ENCODE results near the gene TRMT2B. TPM values are rescaled to one million over a fixed set of nuclear protein-coding genes. Genes with fewer than 3 reads are reported as not detected.

The TRMT2B gene
- total and polyA plus RNA-seq, 10 of the 15 experiments (the other 5 are each of a cell fraction or from before 2014, with no cell fraction given), result 2.5 to 14.2 (median 11.5) TPM

- TF ChIP-seq STAT1 (conservative IDR thresholded peaks at IDR 0.05) (no peak), SREBF2 (IDR thresholded peaks at IDR 0.05; ENCODE audit: low read length) (no peak), E4F1 (IDR thresholded peaks at IDR 0.05; ENCODE audit: borderline replicate concordance, partially characterized antibody) (peak; percentile 60), MTA2 (IDR thresholded peaks at IDR 0.05; ENCODE audit: low read depth) (no peak), SUZ12 (IDR thresholded peaks at IDR 0.05; ENCODE audit: unreplicated experiment) (no peak), RAD51 (IDR thresholded peaks at IDR 0.05) (no peak), NRF1 (conservative IDR thresholded peaks at IDR 0.05; ENCODE audit: low read depth, low read length) (0 out of 2 replicates have a peak, but pooled peaks have one; percentile 18), ZBTB4 (CRISPR knock-in tag; IDR thresholded peaks at IDR 0.05) (no peak), PML (IDR thresholded peaks at IDR 0.05; ENCODE audit: low read length) (peak; percentile 83; the same call in 1 of the 2 replicates), MEF2B (IDR thresholded peaks at IDR 0.05; ENCODE audit: partially characterized antibody, poor library complexity, severe bottlenecking) (no peak), USF2 (IDR thresholded peaks at IDR 0.05; ENCODE audit: borderline replicate concordance, low read depth, low read length) (no peak), ASH2L (IDR thresholded peaks at IDR 0.05; ENCODE audit: borderline replicate concordance, low read depth) (no peak), CREB1 (IDR thresholded peaks at IDR 0.05; ENCODE audit: low read depth) (no peak), MEF2A (IDR thresholded peaks at IDR 0.05; ENCODE audit: insufficient read depth, low read depth, low read length) (no peak), RELA (IDR thresholded peaks at IDR 0.05; ENCODE audit: borderline replicate concordance, partially characterized antibody) (no peak), CTCF (IDR thresholded peaks at IDR 0.05 in 2 of 3, conservative IDR thresholded peaks at IDR 0.05 in 1 of 3; ENCODE audit: control insufficient read depth in 2 of 3, extremely low read depth in 1 of 3, insufficient read depth in 1 of 3, low read depth in 3 of 3, low read length in 3 of 3) (no peak), SMARCA5 (IDR thresholded peaks at IDR 0.05) (no peak), FOXK2 (IDR thresholded peaks at IDR 0.05) (no peak), SIX5 (IDR thresholded peaks at IDR 0.05; ENCODE audit: low read depth, low read length, severe bottlenecking) (no peak), EGR1 (IDR thresholded peaks at IDR 0.05; ENCODE audit: borderline replicate concordance in 1 of 2, low read depth in 2 of 2, low read length in 2 of 2) (peak in 1 of 2 experiments; percentile 28; a peak in 1 of 3 replicates), ZNF622 (IDR thresholded peaks at IDR 0.05) (no peak), CEBPB (IDR thresholded peaks at IDR 0.05; ENCODE audit: borderline replicate concordance in 1 of 2, low read depth in 2 of 2, low read length in 2 of 2) (no peak)
These were observed at the start of gene TRMT2B (continued) for GRCh38 chrX:101051549-101052302.

All from GM12878 (cell line).